ENCODE measurements around the gene GSTT4. TPM values are rescaled to one million over a fixed set of nuclear protein-coding genes. Genes with fewer than 3 reads are reported as not detected.
"Not testable (repeated sequence)": the region's sequence is repeated elsewhere in the genome, so short reads cannot be mapped to it uniquely, and the experiment has no call there.

GSTT4 gene
- total RNA-seq, 4 donors from 2014 or later, result not detected

- H3K4me3 ChIP-seq; H3K27ac ChIP-seq; DNase-seq; intact Hi-C loops (cut with DNase I); H3K27me3 ChIP-seq; H3K4me1 ChIP-seq; H3K9me3 ChIP-seq; H3K36me3 ChIP-seq: not testable (repeated sequence)
- no CpG with 5 or more reads among the region's 8 CpGs for WGBS, 2 donors
These were observed 19.2 kb downstream of the GSTT4 start for GRCh38 chr22:23986089-23986488.

- H3K36me3 ChIP-seq, result no peaks in the 10 kb centered on the region
- no peak for TF ChIP-seq POLR2A (IDR thresholded peaks at IDR 0.05)
- TF ChIP-seq CTCF (IDR thresholded peaks at IDR 0.05), result peak in 3 of 6 experiments; percentile 16 to 28 (median 25)
- no peaks in the 10 kb centered on the region for H3K4me1 ChIP-seq
- no peaks in the 10 kb centered on the region for H3K27me3 ChIP-seq
- H3K4me3 ChIP-seq, result no peak overlapping the region
- no peak for DNase-seq
- no peaks in the 10 kb centered on the region for H3K9me3 ChIP-seq
- intact Hi-C loops (cut with DNase I), result no loop called here
- no CpG with 5 or more reads among the region's 6 CpGs for WGBS, 2 donors
- no peak overlapping the region for H3K27ac ChIP-seq
These were observed 20.8 kb downstream of the GSTT4 start for GRCh38 chr22:23984430-23984829.

GRCh38 chr22:23980567-23980966 is 24.7 kb downstream of the GSTT4 start:
- H3K36me3 ChIP-seq; H3K27ac ChIP-seq; intact Hi-C loops (cut with DNase I); H3K27me3 ChIP-seq; H3K4me1 ChIP-seq; H3K4me3 ChIP-seq; DNase-seq; H3K9me3 ChIP-seq: not testable (repeated sequence)
- WGBS, 2 donors, result no CpG with 5 or more reads among the region's 7 CpGs

- H3K4me3 ChIP-seq, result not testable (repeated sequence)
- WGBS, 2 donors, result no CpG with 5 or more reads among the region's 41 CpGs
These were observed 25.6 kb downstream of the GSTT4 start, which contains the start of gene GSTT2 for GRCh38 chr22:23979557-23980240. Gene GSTT2, plus strand, starts transcription at chr22:23980134.

GRCh38 chr22:23977304-23977703 is 27.9 kb downstream of the GSTT4 start:
- H3K36me3 ChIP-seq; H3K4me3 ChIP-seq; DNase-seq; intact Hi-C loops (cut with DNase I); H3K9me3 ChIP-seq; H3K27me3 ChIP-seq; H3K4me1 ChIP-seq; H3K27ac ChIP-seq: not testable (repeated sequence)
- WGBS, 2 donors, result no CpG with 5 or more reads among the region's 12 CpGs

More at GRCh38 chr22:23979557-23980240, 25.6 kb downstream of the GSTT4 start, which contains the start of gene GSTT2:
- intact Hi-C loops (cut with DNase I); H3K27ac ChIP-seq; H3K36me3 ChIP-seq; H3K4me1 ChIP-seq; H3K27me3 ChIP-seq; H3K9me3 ChIP-seq; DNase-seq: not testable (repeated sequence)

GRCh38 chr22:23974836-23975352 is 30.4 kb downstream of the GSTT4 start:
- not testable (repeated sequence) for H3K27ac ChIP-seq, DNase-seq, H3K27me3 ChIP-seq, H3K9me3 ChIP-seq, H3K4me3 ChIP-seq
- Histone ChIP-seq H3K36me3 (peaks cover 5 to 21% (median 7%) of the 10 kb centered on the region in 3 donors), H3K4me1 (peaks cover 0 to 17% (median 0%) of the 10 kb centered on the region in 3 donors)
- intact Hi-C loops (cut with DNase I), result loop anchor here (5.0 kb wide), 1 partner anchor 48 kb away; no protein-coding TSS in a partner anchor
- WGBS, 2 donors, result no CpG with 5 or more reads among the region's 27 CpGs

- H3K4me3 ChIP-seq, H3K27ac ChIP-seq, H3K9me3 ChIP-seq, H3K27me3 ChIP-seq, DNase-seq: not testable (repeated sequence)
- peaks cover 0 to 23% (median 0%) of the 10 kb centered on the region in 3 donors for H3K4me1 ChIP-seq
- intact Hi-C loops (cut with DNase I), result loop anchor here (5.0 kb wide), 1 partner anchor 47 kb away; no protein-coding TSS in a partner anchor
- no CpG with 5 or more reads among the region's 29 CpGs for WGBS, 2 donors
- peaks cover 5 to 27% (median 7%) of the 10 kb centered on the region in 3 donors for H3K36me3 ChIP-seq
These were observed 30.9 kb downstream of the GSTT4 start, which contains the start of gene DDT for GRCh38 chr22:23974345-23974744. Gene DDT, minus strand, starts transcription at chr22:23974441. Its CDS starts 27 bp downstream, at chr22:23974414.

GRCh38 chr22:23971927-23972326 is 33.3 kb downstream of the GSTT4 start:
- H3K4me1 ChIP-seq, result peaks cover 0 to 26% (median 0%) of the 10 kb centered on the region in 3 donors
- not testable (repeated sequence) for H3K27me3 ChIP-seq, H3K27ac ChIP-seq, H3K4me3 ChIP-seq, DNase-seq, H3K9me3 ChIP-seq
- 89% methylated on average over 2 of the region's 3 CpGs; no CpG with 5 or more reads in 1 of the 2 donors for WGBS, 2 donors
- intact Hi-C loops (cut with DNase I), result loop anchor here (5.0 kb wide), 1 partner anchor 45 kb away; no protein-coding TSS in a partner anchor
- peaks cover 5 to 30% (median 7%) of the 10 kb centered on the region in 3 donors for H3K36me3 ChIP-seq
